Activated CD8-positive, alpha-beta memory T cell treated with anti-CD3 and anti-CD28 coated beads, Interleukin-2, amount 50 U/mL, for 48 hours (primary cell): Measurements from ENCODE around the gene KRT85.

Source experiments
- DNase-seq: peaks from one replicate; pipeline ENCODE4 v3.0.0-alpha.2; 2020

The KRT85 gene

DNA sequence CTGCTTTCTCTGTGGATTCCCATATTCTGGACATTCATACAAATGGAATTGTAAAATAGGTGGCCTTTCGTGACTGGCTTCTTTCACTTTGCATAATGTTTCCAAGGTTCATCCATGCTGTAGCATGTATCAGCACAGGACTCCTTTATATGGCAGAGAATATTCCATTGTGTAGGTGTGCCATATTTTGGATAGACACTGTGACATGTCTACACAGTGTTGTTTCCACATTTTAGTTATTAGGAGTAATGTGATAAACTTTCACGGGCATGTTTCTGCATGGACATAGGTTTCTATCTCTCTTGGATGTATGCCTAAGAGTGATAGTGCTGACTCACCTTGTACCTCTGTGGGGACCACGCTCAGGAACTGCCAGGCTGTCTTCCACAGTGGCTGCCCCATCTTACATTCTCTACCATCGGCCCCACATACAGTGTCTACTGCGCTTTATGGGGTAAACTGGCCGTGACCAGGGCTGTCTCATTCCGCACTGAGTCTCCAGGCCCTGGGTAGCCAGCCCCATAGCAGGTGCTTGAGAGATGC lies 25.3 kb upstream of the KRT85 start:
- no peak for DNase-seq

DNA sequence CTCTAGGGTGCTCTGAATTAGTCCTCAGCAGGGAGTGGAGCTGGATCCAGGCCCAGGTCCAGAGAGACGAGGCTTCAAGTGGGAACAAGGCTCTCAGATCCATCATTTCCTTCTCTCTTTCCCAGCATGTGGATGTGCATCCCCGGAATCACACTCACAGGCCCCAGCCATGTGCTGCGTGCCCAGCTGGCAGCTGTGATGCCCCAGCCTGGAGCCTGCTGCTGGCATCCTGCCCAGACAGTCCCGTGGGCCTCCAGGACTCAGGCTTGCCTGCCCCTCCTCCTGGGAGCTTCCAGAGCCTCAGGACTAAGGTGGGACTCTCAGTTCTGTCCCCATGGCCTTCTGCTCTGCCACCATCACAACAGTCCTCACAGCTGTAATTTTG lies 24.3 kb upstream of the KRT85 start:
- no peak for DNase-seq

DNA sequence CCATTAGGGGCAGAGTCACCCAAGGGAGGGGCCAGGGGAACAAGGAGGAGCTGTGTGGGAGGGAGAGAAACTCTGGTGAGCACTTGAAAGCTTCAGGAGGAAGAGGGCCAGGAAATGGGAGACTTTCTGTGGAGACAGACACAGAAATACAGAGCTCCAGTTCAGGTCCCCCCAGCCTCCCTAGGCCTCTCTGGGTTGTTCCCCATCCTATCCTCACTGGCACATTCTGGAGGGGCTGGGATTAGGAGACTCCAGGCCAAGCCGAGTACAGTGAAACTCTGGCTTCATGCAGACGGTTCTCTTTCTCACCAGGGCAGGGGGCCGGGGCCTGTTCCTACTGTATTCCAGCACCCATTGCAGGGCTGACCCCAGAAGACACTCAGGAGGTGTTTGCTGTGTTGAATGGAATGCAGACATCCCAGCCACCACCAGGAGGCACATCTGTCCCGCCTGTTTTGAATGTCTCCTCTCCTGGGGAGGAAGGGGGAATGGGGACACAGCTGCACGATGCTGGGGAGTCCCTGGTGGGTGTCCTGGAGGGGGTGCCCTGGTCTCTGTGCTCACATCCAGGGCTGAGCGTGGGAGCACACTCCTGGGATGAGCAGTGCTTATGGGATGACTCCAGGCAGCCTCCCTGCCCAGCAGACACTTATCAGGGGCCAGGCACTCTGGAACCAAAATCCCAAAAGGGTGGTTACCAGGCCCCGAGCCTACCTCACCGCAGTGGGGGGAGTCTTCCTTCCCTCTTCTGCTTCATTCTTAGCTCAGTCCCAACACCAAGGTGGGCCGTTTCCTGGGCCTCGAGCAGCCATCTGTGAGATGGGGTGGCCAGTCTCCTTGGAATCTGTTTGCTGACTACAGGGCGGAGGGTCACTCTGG lies 23.7 kb upstream of the KRT85 start:
- no peak for DNase-seq

DNA sequence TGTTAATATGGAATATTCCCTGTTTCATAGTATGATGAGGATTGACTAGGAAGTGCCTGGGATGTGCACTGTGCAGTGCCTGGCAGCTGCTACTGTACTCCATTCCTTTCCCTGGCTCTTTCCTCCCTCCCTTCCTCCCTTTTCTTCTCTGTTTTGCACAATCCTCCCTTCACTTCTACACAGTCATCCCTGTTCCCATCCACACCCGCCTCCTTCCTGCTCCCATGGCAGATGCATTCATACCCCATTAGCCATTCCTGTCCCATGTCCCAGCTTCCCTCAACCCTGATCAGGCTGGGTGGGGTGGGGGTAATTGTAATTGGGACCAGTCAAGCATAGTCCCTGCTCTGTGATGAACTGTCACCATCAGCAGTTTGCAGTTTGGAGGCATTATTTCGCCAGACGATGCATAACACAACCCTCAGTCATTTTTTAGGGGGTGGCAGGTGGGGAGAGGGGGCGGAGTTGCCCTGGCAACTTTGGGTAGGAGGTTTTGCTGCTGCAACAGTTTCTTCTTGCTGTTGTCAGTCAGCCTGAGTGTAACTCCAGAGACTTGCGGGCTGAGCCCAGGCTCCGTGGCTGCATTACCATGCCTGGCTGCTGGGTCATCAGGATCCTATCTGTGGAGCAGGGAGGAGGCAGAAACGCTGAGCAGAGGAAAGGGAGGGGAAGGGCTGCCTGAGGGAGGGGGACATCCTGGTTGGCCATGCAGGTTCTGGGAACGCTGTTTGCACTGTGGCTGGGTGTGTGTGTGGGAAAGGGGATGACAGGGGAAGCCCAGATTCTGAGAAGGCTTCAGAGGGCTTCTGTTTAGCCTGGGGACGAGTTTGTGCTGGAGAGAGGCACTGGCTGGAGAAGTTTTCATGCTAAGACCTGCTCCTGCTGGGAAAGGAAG lies 22.3 kb upstream of the KRT85 start:
- DNase-seq, result no peak

DNA sequence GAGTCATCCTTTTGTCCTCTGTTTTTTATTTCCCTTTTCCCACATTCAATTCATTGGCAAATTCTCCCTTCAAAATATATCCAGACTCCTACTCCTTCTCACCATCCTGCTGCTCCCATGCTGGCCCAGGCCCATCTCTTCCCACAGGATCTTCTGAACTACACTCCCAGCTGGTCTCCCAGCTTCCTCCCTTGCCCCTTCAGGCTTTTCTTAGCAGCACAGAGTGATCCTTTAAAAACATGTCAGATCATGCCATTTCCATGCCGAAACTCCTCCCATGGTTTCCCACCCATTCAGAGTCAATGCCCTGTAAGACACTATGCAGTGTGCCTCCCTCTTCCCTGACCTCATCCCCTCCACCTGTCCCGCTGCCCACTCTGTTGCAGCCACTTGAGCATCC lies 20.6 kb upstream of the KRT85 start:
- DNase-seq, result no peak

DNA sequence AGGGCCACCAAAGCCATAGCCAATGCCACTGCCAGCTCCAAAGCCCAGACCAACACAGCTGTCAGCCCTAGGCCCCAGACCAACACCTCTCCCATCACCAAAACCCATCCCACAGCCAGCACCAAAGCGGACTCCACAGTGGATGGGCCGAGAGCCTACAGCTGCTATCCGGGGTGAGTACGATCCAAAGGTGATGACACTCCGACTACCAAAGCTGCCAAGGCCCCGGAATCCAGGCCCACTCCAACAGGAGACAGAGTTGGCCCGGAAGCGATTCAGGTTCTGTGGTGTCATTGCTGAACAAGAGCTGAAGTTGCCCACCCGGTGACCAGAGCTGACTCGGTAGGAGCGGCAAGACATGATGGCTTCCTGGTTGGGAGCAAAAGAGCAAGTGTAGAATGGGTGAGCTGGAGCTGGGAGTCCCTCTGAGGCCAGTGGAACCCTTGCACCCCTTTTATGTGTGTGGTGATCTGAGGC lies 18.0 kb upstream of the KRT85 start, which contains the start of gene KRT84:
KRT84 (minus strand) TSS at position 427 of the 477 bp plus-strand sequence; CDS start at position 360, 67 bp downstream.
- no peak for DNase-seq

DNA sequence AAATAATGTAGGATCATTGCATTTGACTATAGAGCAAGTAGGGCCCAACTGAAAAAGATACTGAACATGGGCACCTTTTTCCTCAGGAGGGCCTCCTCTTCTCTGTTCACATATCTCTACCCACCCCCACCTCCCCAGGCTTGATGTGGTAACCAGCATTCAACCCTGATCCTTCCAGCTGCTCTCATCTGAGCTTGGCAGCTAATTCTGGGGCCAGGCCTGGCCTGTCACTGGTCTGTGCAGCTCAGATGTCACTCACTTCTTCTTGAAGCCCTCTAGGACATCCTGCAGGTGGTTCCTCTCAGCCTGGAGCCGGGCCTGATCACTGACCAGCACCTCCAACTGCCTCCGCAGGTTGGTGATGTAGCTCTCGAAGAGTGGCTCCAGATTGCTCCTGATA lies 16.1 kb upstream of the KRT85 start:
- no peak for DNase-seq

DNA sequence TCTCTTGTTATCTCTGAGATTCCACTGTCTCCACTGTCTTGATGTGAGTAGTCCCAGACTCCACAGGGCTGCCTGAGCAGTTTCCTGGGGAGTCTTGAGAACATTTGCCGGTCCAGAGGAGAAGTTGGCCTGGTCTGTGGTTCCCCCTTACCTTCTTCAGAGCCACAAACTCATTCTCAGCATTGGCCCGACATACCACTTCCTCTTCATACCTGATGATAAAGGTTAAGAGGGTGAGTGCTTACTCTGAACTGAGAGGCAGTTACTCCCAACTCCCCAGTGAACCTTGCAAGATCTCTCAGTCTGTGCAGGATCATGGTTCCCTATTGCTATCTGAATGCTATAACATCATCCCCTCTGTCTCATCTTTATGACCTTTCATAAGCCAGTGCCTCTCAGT lies 15.6 kb upstream of the KRT85 start:
- DNase-seq, result no peak

DNA sequence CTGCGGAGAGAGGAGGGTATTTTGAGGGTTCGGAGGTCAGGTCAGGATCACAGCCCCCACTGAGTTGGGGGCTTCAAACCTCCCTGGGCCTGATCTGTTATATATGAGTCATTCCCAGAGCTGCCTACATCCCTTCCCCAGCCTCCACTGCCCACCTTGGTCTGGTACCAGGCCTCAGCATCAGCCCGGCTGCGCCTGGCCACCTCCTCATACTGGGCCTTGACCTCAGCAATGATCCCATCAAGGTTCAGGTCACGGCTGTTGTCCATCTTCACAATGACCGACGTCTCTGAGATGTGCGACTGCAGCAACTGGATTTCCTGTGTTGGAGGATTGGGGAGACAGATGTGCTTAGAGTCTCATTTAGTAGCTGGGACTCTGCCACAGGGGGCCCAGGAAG lies 13.9 kb upstream of the KRT85 start:
- no peak for DNase-seq

DNA sequence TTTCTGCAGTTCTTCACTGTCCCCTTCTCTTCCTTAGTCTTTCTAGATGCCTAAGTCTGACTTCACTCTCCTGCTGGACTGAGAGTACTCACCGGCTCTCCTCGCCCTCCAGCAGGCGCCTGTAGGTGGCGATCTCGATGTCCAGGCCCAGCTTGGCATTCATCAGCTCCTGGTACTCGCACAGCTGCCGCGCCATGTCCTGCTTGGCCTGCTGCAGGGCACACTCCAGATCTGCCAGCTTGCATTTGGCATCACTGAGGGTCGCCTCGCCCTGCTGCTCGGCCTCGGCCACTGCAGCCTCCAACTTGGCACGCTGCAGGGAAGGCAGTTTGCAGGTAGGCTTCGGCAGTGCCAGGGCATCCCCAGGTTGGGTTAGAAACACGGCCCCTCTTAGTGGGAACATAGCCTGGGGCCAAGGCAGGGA lies 13.0 kb upstream of the KRT85 start:
- no peak for DNase-seq

DNA sequence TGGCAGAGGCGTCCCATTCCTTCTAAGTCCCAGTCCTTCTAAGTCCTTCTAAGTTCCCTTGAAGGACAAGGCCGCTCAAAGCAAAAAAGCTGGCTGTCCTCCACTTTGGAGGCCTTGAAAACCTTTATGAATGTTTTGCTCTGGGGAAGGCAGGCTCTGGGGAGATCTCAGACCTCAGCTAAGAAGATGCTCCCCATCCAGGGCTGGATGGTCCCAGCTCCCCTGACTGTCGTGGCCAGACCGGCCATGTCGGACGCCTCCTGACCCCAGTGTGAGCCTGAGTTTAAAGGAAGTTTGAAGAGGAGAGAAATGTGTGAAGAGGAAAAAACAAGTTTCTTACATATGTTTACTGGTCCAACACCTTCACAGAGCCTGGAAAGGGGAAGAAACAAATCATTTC lies 12.3 kb upstream of the KRT85 start:
- no peak for DNase-seq

DNA sequence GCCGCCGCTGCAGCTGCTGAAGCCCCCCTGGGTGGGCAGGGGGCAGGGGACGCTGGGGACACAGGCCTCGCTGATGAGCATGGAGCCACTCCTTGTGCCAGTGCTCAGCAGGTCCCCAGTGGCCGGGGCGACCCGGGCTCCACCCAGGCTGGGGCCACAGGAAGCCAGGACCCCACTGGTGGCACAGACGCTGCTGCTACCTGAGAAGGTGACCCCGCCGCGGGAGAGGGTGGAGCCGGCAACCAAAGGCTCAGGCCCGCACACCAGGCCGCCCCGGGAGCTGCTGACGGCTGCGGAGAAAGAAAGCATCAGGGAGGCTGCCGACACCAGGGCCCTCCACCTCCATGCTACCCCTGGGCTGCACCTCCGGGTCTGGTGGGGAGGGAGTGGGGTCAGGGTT lies 10.8 kb upstream of the KRT85 start:
- no peak for DNase-seq

DNA sequence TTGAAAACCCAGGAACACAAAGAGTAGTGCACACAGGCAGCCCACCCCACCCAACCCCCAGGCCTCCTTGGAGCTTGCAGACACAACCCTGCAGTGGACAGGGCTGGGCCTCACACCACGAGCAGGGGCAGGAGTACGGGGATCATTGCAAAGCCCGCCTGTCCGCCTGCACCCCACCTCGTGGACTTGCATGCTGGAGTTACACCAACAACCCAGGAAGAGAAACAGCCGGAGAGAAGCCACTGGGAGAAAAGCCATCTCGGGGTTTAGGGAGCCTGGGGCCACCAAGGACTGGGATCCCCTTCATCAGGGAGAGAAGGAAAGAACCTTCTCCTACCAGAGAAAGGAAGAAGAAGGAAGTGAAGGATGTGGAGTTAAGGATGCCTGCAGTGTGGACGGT lies 10.0 kb upstream of the KRT85 start:
- DNase-seq, result no peak

DNA sequence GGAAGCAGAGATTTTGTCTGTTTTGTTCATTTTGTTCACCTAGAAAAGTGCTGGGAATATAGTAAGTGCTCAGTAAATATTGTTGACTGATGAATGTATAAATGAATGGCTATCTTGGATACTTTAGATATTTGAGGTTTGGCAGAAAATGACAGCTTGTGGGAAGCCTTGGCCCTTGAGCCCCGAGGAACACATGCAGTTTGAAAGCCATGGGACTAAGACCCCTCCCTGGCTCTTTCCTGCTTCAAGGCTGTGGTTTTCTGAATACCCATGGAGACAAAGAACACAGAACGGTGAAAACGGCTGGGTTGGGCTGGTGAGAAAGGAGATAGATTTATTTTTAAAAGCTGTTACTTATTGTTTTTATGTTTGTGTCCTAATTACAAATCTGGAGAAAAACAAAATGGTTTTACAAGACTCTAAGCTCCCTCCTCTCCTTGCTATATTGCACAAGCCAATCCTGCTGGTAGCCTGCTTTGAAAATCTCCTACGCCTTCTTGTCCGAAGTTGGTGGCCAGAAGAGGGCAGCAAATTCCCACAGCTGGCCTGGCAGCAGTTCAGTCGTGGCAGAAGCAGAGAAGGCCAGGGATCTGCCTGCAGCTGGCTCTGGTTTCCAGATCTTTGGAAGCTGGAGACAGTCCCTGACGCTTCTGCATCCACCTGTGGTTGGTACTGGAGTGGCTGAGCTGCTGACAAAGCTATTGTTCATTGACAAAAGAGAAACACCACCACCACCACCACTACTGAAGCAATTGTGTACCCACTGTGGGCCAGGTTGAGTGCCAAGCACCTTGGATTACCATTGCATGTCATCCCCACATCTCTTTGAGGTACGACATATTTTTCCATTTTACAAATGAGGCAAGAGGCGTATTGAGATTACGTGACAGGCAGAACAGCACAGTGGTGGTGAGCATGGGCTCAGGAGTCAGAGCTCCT lies 5.2 kb upstream of the KRT85 start:
- DNase-seq, result peak; percentile 73

DNA sequence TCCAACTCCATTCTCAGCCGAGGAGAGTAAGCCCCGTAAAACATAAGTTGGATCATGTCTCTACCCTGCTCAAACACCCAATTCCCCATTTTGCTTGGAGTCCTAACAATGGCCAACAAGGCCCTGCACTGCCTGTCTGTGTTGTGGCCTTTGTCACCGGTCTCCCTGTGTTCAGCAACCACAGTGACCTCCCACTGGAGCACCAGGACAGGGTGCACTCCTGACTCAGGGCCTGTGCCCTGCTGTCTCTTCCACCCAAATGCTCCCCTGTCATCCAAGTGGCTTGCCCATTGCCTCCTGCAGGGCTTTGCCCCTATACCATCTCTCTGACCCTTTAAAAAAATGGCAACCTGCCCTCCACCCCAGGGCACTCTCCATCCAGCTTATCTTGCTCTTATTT lies 4.4 kb upstream of the KRT85 start:
- no peak for DNase-seq

DNA sequence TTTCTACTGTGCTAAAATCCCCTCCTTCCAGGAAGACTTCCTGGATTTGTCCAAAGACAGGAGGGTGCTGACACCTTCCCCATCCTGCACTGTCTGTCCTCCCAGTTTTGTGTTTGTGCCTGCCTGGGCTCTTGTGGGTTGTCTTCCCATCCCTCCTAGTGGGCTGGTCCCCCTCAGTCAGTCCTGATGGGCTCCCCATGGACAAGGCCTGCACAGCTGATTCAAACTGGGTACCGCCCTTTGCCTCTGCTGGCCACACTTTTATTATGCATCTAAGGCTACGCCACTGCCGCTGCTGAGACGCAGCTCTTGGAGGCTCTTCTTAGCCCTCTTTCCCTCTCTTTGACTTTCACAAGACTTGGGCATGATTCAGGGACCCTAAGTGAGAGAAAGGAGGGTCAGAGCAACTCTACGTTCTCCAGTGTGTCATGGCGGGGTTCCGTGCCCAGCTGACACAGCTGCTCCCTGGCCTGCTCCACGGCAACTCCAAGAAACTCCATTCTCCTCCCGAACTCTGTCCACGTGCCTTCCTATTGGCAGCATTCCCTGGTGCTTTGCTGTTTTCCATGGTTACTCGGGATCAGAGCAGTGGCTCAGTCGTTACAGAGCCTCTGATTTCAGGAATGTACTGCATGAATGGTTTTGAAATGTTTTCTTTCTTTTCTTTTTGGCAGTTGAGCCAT lies 3.8 kb upstream of the KRT85 start:
- no peak for DNase-seq

DNA sequence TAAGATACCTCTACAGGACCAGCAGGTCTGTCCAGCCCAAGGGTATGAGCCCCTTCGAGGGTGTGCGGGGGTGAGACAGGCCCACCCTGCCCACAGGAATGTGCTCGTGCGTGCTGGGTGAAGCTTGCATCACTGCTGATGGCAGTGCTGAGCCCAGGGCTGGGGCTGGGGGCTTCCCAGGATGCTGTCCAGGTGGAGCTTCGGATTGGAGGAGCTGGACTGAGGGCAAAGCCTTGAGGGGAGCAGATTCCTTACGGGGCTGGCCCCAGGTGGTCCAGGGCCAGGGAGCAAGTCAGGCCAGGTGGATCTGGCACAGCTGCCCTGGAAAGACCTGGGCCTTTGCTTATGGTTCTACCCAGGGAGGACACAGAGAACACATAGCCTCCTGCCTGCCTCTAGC lies 2.5 kb upstream of the KRT85 start:
- no peak for DNase-seq

DNA sequence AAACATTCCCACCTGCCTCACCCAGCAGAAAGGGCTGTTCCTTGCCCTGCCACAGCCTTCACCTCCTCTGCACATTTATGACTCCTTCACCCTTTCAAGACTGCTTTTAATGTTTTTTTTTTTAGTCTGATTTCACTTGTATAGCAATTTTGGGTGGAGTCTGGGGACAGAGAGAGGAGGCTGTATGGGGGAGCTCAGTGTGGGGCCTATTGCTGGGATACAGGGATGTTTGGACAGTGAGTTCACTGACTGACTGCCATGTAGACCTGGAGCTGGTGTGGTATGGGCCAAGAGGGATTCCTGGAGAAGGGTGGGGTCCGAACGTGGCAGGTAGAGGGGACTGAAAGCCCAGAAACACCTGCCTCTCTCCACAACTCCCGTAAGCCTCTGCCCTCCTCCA lies 1.9 kb upstream of the KRT85 start:
- DNase-seq, result no peak

DNA sequence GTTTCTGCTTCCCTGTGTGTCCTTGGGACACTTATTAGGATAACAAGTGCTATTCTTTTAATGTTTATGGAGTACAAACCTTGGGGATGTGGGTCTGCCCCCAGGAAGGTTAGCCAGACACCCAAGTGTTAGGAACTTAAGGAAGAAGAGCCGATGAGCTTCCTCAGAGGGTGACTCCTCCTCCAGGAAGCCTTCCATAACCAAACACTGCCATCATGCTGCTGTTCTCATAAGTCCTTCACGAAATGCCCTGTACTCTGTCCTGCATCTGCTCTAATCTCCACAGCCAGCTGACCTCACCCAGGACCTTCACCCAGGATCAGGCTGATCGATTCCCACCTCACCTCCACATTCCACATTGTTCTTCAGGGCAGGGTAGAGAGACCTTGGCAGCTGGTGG lies 1.2 kb upstream of the KRT85 start:
- no peak for DNase-seq

DNA sequence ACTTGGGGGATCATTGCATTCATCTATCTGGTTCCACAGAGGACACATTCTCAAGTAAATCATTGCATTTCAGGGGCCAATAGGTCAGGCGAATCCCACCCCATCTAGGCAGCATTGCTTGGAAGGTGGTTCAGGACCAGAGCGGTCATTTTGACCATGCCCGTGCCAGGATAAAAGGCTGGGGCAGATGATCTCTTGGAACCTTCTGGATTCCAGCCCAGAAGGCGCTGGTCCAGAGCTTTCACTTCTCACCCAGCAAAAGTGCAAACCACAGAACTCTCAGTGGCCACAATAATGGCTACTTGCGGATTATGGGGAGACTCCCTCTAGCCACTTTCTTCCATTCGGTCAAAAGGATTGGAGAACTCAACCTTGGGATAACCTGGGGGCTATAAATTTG lies 595 bp upstream of the KRT85 start:
- no peak for DNase-seq

DNA sequence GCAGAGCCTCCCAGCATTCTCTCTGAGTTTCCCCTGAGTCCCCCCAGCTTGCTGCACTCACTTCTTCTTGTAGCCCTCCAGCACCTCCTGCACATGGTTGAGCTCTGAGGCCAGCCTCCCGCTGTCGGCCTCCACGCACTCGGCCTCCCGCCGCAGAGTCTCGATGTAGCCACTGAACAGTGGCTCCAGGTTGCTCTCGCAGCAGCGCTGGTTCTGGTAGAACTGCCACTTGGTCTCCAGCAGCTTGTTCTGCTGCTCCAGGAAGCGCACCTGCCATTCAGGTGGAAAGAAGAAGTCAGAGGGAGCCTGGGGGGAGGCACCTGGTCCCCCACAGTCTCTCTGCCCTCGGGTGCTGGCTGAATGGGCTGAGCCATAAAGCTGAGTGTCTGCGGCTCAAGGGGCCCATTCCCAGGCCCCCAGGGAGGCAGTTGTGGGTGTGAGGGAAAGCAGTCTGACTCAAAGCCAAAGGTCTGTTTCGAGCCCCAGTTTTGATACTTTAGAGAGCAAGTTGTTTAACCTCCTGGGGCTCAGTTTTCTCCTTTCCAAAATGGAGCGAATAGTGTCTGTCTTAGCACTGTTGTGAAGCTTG lies 2.3 kb downstream of the KRT85 start:
- no peak for DNase-seq
